ENCODE data around the gene LSAMP.

LSAMP gene

DNA sequence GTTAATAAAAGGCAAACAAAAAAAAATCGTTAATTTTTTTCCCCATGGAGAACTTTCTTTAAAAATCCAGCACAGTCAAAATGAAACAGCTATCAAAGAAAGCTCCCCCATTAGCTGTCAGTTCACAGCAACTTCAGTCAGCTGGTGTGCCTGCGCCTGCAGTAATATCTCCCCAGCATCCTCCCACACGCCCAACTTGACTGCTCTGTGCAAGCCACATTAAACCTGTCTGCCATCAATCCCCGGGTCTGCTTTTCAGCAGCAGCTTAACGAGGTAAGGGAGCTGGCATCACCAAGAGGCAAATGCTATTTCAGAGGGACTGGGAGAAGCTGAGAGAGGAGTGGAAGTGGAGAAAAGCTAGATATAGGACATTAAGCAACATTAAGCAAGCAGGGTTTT lies 484.5 kb downstream of the LSAMP start:
- Histone ChIP-seq H3K4me1 (ENCODE audit: control insufficient read depth, low read depth, low read length) (no peaks in the 10 kb centered on the region), H3K27ac (ENCODE audit: low read length) (no peak overlapping the region), H3K9ac (ENCODE audit: low read length) (no peak overlapping the region), H3K27me3 (ENCODE audit: control insufficient read depth, insufficient read depth, low read length) (no peaks in the 10 kb centered on the region), H3K9me3 (ENCODE audit: control insufficient read depth, low read depth, low read length) (no peaks in the 10 kb centered on the region), H3K4me3 (ENCODE audit: low read length) (no peak overlapping the region), H3K36me3 (ENCODE audit: control insufficient read depth, low read depth, low read length) (no peaks in the 10 kb centered on the region)

DNA sequence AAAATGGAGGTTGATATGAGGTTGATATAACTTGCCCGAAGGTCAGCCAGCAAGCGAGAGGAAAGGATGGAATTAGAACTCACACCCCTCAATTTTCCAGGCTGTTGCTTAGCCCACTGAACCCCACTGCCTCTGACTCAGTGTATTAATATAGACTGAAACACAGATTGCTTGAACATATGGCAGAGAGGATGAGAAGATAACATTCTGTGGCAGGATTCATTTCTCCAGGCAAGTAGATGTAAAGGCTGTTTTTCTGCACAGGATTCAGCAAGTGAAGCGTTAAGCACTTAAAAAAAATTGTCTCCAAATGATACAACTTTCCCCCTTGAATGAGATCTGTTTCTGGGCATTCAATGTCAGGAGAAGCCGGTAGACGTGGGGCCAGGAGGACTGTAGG lies 486.8 kb downstream of the LSAMP start:
- H3K36me3 ChIP-seq (ENCODE audit: control insufficient read depth, low read depth, low read length) = no peaks in the 10 kb centered on the region
- no peak overlapping the region for H3K27ac ChIP-seq (ENCODE audit: low read length)
- H3K9me3 ChIP-seq (ENCODE audit: control insufficient read depth, low read depth, low read length) = no peaks in the 10 kb centered on the region

DNA sequence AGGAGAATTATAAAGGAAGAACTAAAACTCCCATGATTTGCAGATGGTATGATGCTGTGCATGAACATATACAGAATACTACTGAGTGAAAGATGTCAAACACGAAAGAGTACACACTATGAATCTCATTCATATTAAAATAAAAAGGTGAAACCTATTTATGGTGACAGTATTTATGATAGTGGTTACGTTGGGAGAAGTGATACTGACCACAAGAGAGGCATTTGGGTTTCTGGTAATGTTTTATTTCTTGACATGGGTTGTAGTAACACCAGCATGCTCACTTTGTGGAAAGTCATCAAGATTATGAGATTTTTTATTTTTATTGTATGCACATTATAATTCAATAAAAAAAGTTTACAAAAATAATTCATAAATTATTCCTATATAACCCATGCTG lies 498.0 kb downstream of the LSAMP start:
- H3K4me1 ChIP-seq (ENCODE audit: control insufficient read depth, low read depth, low read length) = no peaks in the 10 kb centered on the region
- H3K27me3 ChIP-seq (ENCODE audit: control insufficient read depth, insufficient read depth, low read length) = no peaks in the 10 kb centered on the region
- H3K9ac ChIP-seq (ENCODE audit: low read length) = no peak overlapping the region
- H3K4me3 ChIP-seq (ENCODE audit: low read length) = no peak overlapping the region
- H3K27ac ChIP-seq (ENCODE audit: low read length) = no peak overlapping the region
- no peaks in the 10 kb centered on the region for H3K9me3 ChIP-seq (ENCODE audit: control insufficient read depth, low read depth, low read length)
- H3K36me3 ChIP-seq (ENCODE audit: control insufficient read depth, low read depth, low read length) = no peaks in the 10 kb centered on the region

More for the DNA sequence above, 486.8 kb downstream of the LSAMP start:
- Histone ChIP-seq H3K9ac (ENCODE audit: low read length) (no peak overlapping the region), H3K4me1 (ENCODE audit: control insufficient read depth, low read depth, low read length) (no peaks in the 10 kb centered on the region), H3K27me3 (ENCODE audit: control insufficient read depth, insufficient read depth, low read length) (no peaks in the 10 kb centered on the region), H3K4me3 (ENCODE audit: low read length) (no peak overlapping the region)

DNA sequence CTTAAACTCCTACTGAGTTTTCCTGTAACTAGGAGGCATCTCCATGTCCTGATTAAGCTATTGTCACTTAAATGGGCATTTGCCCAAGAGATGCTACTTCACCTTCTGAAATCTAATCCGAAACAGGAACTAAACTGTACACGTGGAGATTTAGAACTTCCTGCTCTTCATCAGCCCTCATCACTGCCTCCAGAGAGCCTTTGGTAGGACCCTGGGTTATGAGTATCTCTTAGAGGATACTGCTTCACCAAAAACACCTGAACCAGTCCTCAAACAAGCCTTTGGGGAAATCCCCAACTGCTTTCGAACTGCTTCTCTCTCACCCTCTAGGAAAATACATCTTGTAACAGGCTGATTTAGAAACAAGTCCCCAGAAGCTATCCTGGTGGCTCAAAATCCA lies 501.7 kb downstream of the LSAMP start:
- no peaks in the 10 kb centered on the region for H3K4me1 ChIP-seq (ENCODE audit: control insufficient read depth, low read depth, low read length)
- no peaks in the 10 kb centered on the region for H3K36me3 ChIP-seq (ENCODE audit: control insufficient read depth, low read depth, low read length)
- no peak overlapping the region for H3K4me3 ChIP-seq (ENCODE audit: low read length)
- no peaks in the 10 kb centered on the region for H3K27me3 ChIP-seq (ENCODE audit: control insufficient read depth, insufficient read depth, low read length)
- no peak overlapping the region for H3K9ac ChIP-seq (ENCODE audit: low read length)
- no peaks in the 10 kb centered on the region for H3K9me3 ChIP-seq (ENCODE audit: control insufficient read depth, low read depth, low read length)
- H3K27ac ChIP-seq (ENCODE audit: low read length) = no peak overlapping the region

DNA sequence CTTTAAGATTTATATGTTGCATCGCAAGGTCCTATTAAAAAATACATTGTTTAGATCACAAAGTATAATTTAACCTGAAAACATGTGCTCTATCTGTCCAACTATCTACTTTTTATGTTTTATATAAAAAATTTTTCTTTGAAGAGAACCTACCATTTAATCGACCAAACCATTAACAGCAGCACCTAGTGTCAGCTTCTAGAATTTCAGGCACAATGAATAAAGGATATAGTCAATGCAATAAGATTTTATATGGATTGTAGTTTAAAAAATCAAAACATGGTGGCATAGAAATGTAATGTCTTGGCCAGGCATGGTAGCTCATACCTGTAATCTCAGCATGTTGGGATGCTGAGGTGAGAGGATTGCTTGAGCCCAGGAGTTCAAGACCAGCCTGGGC lies 508.2 kb downstream of the LSAMP start:
- no peaks in the 10 kb centered on the region for H3K4me1 ChIP-seq (ENCODE audit: control insufficient read depth, low read depth, low read length)
- H3K4me3 ChIP-seq (ENCODE audit: low read length) = no peak overlapping the region
- H3K9me3 ChIP-seq (ENCODE audit: control insufficient read depth, low read depth, low read length) = no peaks in the 10 kb centered on the region
- no peak overlapping the region for H3K27ac ChIP-seq (ENCODE audit: low read length)
- H3K9ac ChIP-seq (ENCODE audit: low read length) = no peak overlapping the region
- no peaks in the 10 kb centered on the region for H3K27me3 ChIP-seq (ENCODE audit: control insufficient read depth, insufficient read depth, low read length)
- no peaks in the 10 kb centered on the region for H3K36me3 ChIP-seq (ENCODE audit: control insufficient read depth, low read depth, low read length)

DNA sequence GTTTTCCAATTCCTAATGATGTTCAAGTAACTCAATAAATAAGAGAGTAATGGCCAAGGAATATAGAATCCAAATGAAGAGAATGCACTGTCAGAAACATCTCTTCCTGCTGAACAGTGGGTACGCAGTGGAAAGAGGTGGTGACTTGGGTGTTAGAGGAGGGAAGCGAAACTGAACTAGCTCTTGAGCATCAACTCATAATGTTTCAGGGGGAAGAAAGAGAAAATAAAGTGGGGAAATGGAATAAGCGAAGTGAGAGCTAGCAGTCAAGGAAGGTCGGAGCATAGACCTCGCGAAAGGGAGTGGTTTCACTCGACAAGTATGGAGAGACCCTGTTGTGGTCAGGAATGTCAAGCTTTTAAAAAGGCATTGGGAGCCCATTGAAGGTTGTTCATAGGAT lies 512.5 kb downstream of the LSAMP start:
- Histone ChIP-seq H3K27me3 (ENCODE audit: control insufficient read depth, insufficient read depth, low read length) (no peaks in the 10 kb centered on the region), H3K4me1 (ENCODE audit: control insufficient read depth, low read depth, low read length) (peaks cover 7% of the 10 kb centered on the region), H3K27ac (ENCODE audit: low read length) (no peak overlapping the region)

DNA sequence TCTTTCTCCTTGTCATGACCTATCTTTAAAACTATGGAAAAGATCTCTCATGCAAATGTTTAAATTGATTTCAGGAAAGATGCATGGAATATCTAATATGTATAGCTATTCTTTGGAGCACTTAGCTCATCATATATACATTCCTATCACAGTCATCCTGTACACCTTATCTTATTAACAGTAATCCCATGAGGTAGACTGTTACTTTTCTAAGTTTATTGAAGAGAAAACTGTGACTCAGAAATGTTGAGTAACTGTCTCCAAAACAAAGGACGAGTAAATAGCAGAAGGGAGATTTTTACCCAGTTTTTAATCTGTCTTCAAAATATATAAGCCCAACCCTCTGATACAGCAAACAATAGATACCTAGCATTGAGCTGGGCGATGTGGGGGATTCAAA lies 513.7 kb downstream of the LSAMP start:
- Histone ChIP-seq H3K9me3 (ENCODE audit: control insufficient read depth, low read depth, low read length) (no peaks in the 10 kb centered on the region), H3K27ac (ENCODE audit: low read length) (no peak overlapping the region), H3K36me3 (ENCODE audit: control insufficient read depth, low read depth, low read length) (no peaks in the 10 kb centered on the region), H3K27me3 (ENCODE audit: control insufficient read depth, insufficient read depth, low read length) (no peaks in the 10 kb centered on the region), H3K9ac (ENCODE audit: low read length) (no peak overlapping the region), H3K4me1 (ENCODE audit: control insufficient read depth, low read depth, low read length) (peaks cover 7% of the 10 kb centered on the region), H3K4me3 (ENCODE audit: low read length) (no peak overlapping the region)

More for the DNA sequence above, 512.5 kb downstream of the LSAMP start:
- Histone ChIP-seq H3K9ac (ENCODE audit: low read length) (no peak overlapping the region), H3K9me3 (ENCODE audit: control insufficient read depth, low read depth, low read length) (no peaks in the 10 kb centered on the region), H3K4me3 (ENCODE audit: low read length) (no peak overlapping the region), H3K36me3 (ENCODE audit: control insufficient read depth, low read depth, low read length) (no peaks in the 10 kb centered on the region)

DNA sequence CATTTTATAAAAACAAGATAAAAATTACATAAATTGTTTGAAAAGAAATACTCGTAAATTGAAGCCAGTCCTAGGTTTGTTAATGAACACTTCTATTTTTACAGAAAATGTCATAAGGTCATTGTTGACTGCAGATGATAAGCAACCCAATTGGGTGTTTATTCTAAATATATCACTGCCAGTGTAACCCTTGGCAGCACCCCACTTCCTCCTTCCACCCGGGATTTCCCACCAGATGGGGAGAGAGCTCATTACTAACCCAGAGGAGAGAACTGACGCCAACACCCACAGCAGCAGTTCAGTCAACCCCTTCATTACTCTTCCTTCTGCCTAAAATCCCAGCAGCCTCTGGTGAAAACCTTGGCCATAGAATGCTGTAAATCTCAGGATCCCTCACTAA lies 514.4 kb downstream of the LSAMP start:
- Histone ChIP-seq H3K4me3 (ENCODE audit: low read length) (no peak overlapping the region), H3K36me3 (ENCODE audit: control insufficient read depth, low read depth, low read length) (no peaks in the 10 kb centered on the region), H3K9me3 (ENCODE audit: control insufficient read depth, low read depth, low read length) (no peaks in the 10 kb centered on the region), H3K27me3 (ENCODE audit: control insufficient read depth, insufficient read depth, low read length) (no peaks in the 10 kb centered on the region), H3K4me1 (ENCODE audit: control insufficient read depth, low read depth, low read length) (peaks cover 7% of the 10 kb centered on the region), H3K9ac (ENCODE audit: low read length) (no peak overlapping the region), H3K27ac (ENCODE audit: low read length) (no peak overlapping the region)

DNA sequence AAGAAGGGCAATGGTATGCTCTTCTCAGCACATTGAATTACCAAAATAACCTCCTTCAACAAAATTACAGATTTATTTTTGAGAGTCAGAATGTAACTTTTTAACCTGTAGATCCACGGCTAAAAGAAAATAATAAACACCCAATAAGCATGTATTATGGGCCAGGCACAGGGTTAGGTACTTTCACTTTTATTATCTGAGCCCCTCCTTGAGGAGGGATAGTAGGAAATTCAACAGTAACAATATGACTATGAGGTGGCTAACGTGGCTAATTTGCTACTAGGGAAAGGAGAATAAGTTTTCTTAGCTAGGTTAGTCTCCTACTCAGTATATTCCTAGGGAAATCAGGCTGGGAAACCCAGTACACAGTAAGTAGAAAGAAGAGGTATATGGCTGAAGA lies 515.1 kb downstream of the LSAMP start:
- no peaks in the 10 kb centered on the region for H3K27me3 ChIP-seq (ENCODE audit: control insufficient read depth, insufficient read depth, low read length)

DNA sequence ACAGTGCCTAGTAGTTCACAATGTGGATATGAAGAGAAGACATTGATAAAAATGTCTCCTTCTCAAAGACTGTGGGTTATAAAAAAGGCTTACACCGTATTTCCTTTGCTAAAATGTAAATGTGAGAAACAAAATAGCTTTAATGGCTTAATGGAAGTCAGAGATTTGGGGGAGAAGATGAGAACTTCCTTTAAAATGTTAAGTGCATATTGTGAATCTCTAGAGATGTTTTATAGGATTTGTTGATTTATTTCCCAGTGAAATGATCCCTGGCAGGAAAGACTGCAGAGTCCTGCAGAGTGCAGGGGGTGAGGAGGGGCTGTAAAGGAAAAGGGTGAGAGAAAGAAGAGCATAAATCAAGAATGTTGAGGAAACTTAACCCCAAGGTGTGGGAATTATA lies 516.9 kb downstream of the LSAMP start:
- peaks cover 7% of the 10 kb centered on the region for H3K4me1 ChIP-seq (ENCODE audit: control insufficient read depth, low read depth, low read length)
- no peak overlapping the region for H3K4me3 ChIP-seq (ENCODE audit: low read length)
- H3K9me3 ChIP-seq (ENCODE audit: control insufficient read depth, low read depth, low read length) = no peaks in the 10 kb centered on the region
- H3K27me3 ChIP-seq (ENCODE audit: control insufficient read depth, insufficient read depth, low read length) = no peaks in the 10 kb centered on the region
- no peak overlapping the region for H3K9ac ChIP-seq (ENCODE audit: low read length)
- H3K36me3 ChIP-seq (ENCODE audit: control insufficient read depth, low read depth, low read length) = no peaks in the 10 kb centered on the region
- no peak overlapping the region for H3K27ac ChIP-seq (ENCODE audit: low read length)

More for the DNA sequence above, 515.1 kb downstream of the LSAMP start:
- H3K36me3 ChIP-seq (ENCODE audit: control insufficient read depth, low read depth, low read length) = no peaks in the 10 kb centered on the region
- H3K4me3 ChIP-seq (ENCODE audit: low read length) = no peak overlapping the region
- no peak overlapping the region for H3K27ac ChIP-seq (ENCODE audit: low read length)
- peaks cover 7% of the 10 kb centered on the region for H3K4me1 ChIP-seq (ENCODE audit: control insufficient read depth, low read depth, low read length)
- no peak overlapping the region for H3K9ac ChIP-seq (ENCODE audit: low read length)
- H3K9me3 ChIP-seq (ENCODE audit: control insufficient read depth, low read depth, low read length) = no peaks in the 10 kb centered on the region

DNA sequence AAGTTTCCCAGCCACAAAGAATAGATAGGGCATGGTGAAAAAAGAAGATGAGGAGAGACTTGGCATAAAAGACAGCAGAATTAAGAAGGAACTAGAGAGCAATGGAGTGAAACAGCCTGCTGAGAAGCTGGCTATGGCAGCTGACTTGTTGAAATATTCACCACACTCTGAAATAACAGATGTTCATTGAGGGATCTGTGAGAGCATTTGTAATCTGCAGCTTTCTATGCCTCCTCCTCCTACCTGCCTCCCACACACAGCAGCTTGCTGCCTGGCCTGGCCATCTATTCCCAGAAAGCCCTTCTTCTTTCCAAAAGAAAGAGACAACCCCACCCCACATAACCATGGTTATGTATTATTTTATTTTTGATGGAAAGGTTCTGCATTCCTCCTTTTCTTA lies 518.1 kb downstream of the LSAMP start:
- H3K9ac ChIP-seq (ENCODE audit: low read length) = no peak overlapping the region
- peaks cover 7% of the 10 kb centered on the region for H3K4me1 ChIP-seq (ENCODE audit: control insufficient read depth, low read depth, low read length)
- H3K4me3 ChIP-seq (ENCODE audit: low read length) = no peak overlapping the region
- H3K36me3 ChIP-seq (ENCODE audit: control insufficient read depth, low read depth, low read length) = no peaks in the 10 kb centered on the region
- no peaks in the 10 kb centered on the region for H3K27me3 ChIP-seq (ENCODE audit: control insufficient read depth, insufficient read depth, low read length)
- no peaks in the 10 kb centered on the region for H3K9me3 ChIP-seq (ENCODE audit: control insufficient read depth, low read depth, low read length)
- no peak overlapping the region for H3K27ac ChIP-seq (ENCODE audit: low read length)

DNA sequence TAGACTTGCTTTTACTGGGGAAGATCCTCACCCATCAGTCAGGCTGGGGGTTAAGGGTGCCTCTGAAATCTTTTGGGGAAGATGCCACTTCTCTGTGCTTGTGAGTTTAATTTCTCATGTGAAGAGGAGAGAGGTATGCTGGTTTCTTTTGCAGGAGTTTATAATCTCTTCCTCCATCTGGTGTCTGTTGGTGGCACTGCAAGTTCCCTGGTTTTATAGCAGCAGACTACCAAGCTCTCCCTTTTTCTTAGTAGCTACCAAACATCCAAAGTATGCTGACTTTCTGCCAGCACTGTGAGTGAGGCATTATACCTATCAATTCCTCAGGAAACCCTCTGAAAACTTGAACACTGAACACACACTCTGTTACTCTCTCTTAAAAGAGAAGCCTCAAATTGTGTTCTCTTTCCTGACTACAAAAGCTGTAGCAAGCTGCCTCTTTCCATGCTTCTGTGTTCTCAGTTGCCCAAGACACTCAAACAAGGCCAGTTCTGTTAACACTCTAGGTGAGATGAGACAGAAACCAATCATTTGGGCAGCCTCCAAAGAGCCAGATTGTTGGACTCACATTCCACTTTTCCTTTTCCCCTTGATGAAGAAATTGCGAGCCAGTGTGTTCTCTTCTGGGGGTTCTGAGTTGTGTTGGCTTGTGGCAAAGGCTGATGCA lies 522.5 kb downstream of the LSAMP start:
- H3K9me3 ChIP-seq (ENCODE audit: control insufficient read depth, low read depth, low read length) = no peaks in the 10 kb centered on the region
- no peak overlapping the region for H3K27ac ChIP-seq (ENCODE audit: low read length)
- H3K4me1 ChIP-seq (ENCODE audit: control insufficient read depth, low read depth, low read length) = no peaks in the 10 kb centered on the region
- no peaks in the 10 kb centered on the region for H3K36me3 ChIP-seq (ENCODE audit: control insufficient read depth, low read depth, low read length)
- no peak overlapping the region for H3K9ac ChIP-seq (ENCODE audit: low read length)
- no peaks in the 10 kb centered on the region for H3K27me3 ChIP-seq (ENCODE audit: control insufficient read depth, insufficient read depth, low read length)
- H3K4me3 ChIP-seq (ENCODE audit: low read length) = no peak overlapping the region
